C4-2B (cell line): ENCODE results near the gene PKN3.

ENCODE experiments used
- ZFX ChIP-seq: fragments of 450-650 bp; IDR thresholded peaks from 2 replicates; pipeline ENCODE4 v1.6.1; 2017
- TF ChIP-seq, protein P1 (sequence below): fragments of 450-650 bp; conservative IDR thresholded peaks from 2 replicates; pipeline ENCODE4 v1.5.1; 2017; ENCODE audit warnings: mild to moderate bottlenecking

- TF ChIP-seq, protein P1, sequence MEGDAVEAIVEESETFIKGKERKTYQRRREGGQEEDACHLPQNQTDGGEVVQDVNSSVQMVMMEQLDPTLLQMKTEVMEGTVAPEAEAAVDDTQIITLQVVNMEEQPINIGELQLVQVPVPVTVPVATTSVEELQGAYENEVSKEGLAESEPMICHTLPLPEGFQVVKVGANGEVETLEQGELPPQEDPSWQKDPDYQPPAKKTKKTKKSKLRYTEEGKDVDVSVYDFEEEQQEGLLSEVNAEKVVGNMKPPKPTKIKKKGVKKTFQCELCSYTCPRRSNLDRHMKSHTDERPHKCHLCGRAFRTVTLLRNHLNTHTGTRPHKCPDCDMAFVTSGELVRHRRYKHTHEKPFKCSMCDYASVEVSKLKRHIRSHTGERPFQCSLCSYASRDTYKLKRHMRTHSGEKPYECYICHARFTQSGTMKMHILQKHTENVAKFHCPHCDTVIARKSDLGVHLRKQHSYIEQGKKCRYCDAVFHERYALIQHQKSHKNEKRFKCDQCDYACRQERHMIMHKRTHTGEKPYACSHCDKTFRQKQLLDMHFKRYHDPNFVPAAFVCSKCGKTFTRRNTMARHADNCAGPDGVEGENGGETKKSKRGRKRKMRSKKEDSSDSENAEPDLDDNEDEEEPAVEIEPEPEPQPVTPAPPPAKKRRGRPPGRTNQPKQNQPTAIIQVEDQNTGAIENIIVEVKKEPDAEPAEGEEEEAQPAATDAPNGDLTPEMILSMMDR = no peak
- no peak for TF ChIP-seq ZFX
These were observed 41.1 kb downstream of the PKN3 start for GRCh38 chr9:128743421-128743820.
